Measurements from ENCODE around the gene CDH20.

Gene CDH20

GRCh38 chr18:61575419-61575818 is 242.2 kb downstream of the CDH20 start:
- DNase-seq (ENCODE audit: low spot score): peak; percentile 23

GRCh38 chr18:61578846-61579245 is 245.6 kb downstream of the CDH20 start:
- DNase-seq (ENCODE audit: low spot score): no peak

- no peak for DNase-seq (ENCODE audit: low spot score)
Measured at GRCh38 chr18:61579581-61579980, 246.4 kb downstream of the CDH20 start.

- DNase-seq (ENCODE audit: low spot score): no peak
Measured at GRCh38 chr18:61580046-61580445, 246.8 kb downstream of the CDH20 start.

GRCh38 chr18:61581578-61582201 is 248.5 kb downstream of the CDH20 start:
- peak; percentile 69 for DNase-seq (ENCODE audit: low spot score)

GRCh38 chr18:61582202-61582710 is 249.0 kb downstream of the CDH20 start:
- DNase-seq (ENCODE audit: low spot score): no peak

GRCh38 chr18:61583548-61583947 is 250.3 kb downstream of the CDH20 start:
- no peak for DNase-seq (ENCODE audit: low spot score)

- DNase-seq (ENCODE audit: low spot score): no peak
Measured at GRCh38 chr18:61587865-61588264, 254.6 kb downstream of the CDH20 start.

GRCh38 chr18:61589053-61589723 is 256.0 kb downstream of the CDH20 start:
- DNase-seq (ENCODE audit: low spot score): no peak

GRCh38 chr18:61589724-61590065 is 256.5 kb downstream of the CDH20 start:
- peak; percentile 57 for DNase-seq (ENCODE audit: low spot score)

GRCh38 chr18:61591253-61591652 is 258.0 kb downstream of the CDH20 start:
- no peak for DNase-seq (ENCODE audit: low spot score)

- no peak for DNase-seq (ENCODE audit: low spot score)
Measured at GRCh38 chr18:61595615-61596251, 262.5 kb downstream of the CDH20 start.

- DNase-seq (ENCODE audit: low spot score): no peak
Measured at GRCh38 chr18:61596296-61596695, 263.1 kb downstream of the CDH20 start.

- DNase-seq (ENCODE audit: low spot score): no peak
Measured at GRCh38 chr18:61597316-61597715, 264.1 kb downstream of the CDH20 start.

GRCh38 chr18:61600422-61600821 is 267.2 kb downstream of the CDH20 start:
- DNase-seq (ENCODE audit: low spot score): no peak

GRCh38 chr18:61602836-61603235 is 269.6 kb downstream of the CDH20 start:
- DNase-seq (ENCODE audit: low spot score): peak; percentile 87

All from kidney tubule cell (primary cell).